HG03066 (cell line): ENCODE measurements around the gene RASSF8.

Source experiments
- ATAC-seq: cut with Tn5 transposase; IDR thresholded peaks from one replicate; pipeline ENCODE4 v1.9.1; 2021; ENCODE audit warnings: low read depth; ENCODE audit not compliant: unreplicated experiment

RASSF8 gene, protein sequence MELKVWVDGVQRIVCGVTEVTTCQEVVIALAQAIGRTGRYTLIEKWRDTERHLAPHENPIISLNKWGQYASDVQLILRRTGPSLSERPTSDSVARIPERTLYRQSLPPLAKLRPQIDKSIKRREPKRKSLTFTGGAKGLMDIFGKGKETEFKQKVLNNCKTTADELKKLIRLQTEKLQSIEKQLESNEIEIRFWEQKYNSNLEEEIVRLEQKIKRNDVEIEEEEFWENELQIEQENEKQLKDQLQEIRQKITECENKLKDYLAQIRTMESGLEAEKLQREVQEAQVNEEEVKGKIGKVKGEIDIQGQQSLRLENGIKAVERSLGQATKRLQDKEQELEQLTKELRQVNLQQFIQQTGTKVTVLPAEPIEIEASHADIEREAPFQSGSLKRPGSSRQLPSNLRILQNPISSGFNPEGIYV

GRCh38 chr12:25958428-25959070 lies at the start of gene RASSF8:
RASSF8 (plus strand) TSS chr12:25958682; CDS start chr12:26055344, 96,662 bp downstream.
- peak; percentile 77 for ATAC-seq

- no peak for ATAC-seq
These were observed 43.9 kb upstream of the RASSF8 start for GRCh38 chr12:25914551-25914950.

DNA sequence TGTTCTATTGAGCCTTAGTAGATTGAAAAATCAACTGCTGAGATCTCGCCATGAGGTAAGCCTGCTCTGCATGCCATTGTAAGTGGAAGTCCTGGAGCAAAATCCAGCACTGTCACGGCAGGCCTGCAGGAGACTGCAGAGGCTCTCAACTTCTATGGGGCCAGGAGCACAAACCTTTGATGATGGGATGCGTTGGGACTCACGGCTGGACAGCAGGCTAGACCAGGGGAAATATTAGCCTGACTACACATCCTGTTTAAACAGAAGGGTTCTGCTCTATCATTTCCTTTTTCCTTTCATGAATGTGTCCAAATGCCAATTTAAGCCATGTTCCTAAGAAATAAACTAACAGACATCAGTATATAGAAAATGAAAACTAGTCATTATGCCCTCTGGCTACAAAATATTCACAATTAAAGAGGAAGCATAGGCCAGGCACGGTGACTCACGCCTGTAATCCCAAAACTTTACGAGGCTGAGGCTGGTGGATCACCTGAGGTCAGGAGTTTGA lies 33.9 kb upstream of the RASSF8 start:
- ATAC-seq = no peak

- no peak for ATAC-seq
These were observed 33.4 kb upstream of the RASSF8 start for GRCh38 chr12:25925064-25925463.

GRCh38 chr12:25926536-25926935 lies 31.9 kb upstream of the RASSF8 start:
- no peak for ATAC-seq

- no peak for ATAC-seq
These were observed 29.3 kb upstream of the RASSF8 start for GRCh38 chr12:25929142-25929541.

DNA sequence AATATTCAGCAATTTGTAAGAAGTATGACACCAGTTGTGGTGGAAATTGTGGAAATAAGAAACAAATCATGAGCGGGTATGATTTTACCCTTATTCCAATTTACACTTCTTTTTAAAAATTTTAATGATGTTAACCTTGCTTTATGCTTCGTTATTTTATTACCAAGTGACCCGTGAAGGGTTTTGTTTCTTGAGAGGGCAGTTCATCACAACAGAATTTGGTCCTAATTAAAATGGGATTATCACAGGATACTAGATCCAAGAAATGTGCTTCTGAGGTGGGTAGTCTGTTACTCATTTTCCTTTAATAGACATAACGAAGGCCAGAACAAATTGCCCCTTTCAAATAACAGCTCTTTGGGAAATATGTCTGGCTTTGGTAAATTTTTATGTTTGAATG lies 25.5 kb upstream of the RASSF8 start:
- ATAC-seq = no peak

DNA sequence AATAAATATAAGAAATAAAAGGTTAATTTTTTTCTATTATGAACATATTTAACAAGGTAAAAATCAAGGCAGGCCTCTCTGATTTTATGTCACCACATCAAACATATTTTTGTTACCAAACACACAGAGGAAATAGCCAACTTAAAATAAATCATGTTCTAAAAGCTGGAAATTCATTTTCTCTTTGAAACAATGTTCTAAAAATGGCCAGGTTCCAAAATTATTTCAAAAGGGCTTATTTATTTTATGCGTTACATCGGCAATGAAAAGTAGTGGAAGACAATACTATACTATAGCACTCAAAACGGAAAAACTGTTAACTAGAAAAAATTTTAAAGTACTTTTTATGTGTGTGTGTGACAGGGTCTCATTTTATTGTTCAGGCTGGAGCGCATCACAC lies 24.0 kb upstream of the RASSF8 start:
- ATAC-seq = no peak

DNA sequence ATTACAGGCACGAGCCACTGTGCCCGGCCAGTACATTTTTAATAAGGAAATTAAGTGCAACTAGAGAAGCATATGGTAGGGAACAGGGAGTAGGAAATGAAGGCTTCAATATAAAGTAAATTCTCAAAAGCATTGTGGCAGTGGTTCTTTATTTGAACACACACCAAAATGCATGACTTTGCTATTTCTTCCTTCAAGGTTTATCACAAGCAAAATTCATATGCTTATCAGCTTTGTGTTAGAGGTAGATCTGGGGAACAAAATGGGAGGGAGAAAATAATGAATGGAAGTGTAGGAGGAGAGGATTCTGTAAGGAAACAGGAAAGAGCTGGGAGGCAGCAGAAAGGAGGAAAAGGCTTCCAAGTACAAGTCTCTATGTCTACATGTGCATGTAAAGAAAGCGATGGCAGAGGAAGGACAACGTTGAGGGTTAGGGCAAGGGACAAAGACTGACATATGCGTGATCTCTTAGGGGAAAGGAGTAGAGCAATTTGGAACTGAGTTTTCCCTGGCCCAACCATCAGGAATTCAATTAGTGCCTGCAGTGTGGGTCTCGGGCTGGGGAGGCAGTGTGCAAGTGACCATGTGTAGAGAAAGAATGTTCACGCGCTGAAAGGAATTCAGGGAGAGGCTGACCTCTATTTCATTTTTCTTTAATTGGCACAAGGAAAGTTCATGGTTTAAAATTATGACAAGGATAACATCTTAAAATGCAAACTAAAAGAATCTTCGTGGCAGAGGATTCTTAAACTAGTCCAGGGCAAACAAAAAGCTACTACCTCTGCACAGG lies 22.9 kb upstream of the RASSF8 start:
- no peak for ATAC-seq

GRCh38 chr12:25937096-25937495 lies 21.4 kb upstream of the RASSF8 start:
- ATAC-seq = no peak

- ATAC-seq = no peak
These were observed 19.9 kb upstream of the RASSF8 start for GRCh38 chr12:25938581-25938980.

GRCh38 chr12:25939606-25940005 lies 18.9 kb upstream of the RASSF8 start:
- ATAC-seq = no peak

GRCh38 chr12:25940886-25941285 lies 17.6 kb upstream of the RASSF8 start:
- ATAC-seq = no peak

- no peak for ATAC-seq
These were observed 15.8 kb upstream of the RASSF8 start for GRCh38 chr12:25942709-25943108.

DNA sequence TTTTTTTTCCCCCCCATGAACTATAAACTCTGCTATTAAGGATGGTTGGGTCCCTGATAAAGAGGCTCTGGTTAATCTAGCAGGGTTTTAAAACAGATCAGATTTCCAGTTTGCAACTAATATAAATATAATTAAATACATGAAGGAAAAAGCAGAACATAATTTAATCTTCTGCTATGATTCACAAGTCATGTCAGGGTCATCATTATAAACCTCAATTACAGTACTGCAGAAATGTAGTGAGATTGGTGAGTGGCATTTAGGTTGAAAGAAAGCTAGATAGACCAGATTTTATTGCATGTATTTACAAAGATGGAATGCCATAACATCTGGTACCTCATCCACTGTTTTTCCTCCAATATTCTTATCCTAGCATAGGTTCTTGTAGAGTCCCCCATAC lies 14.5 kb upstream of the RASSF8 start:
- ATAC-seq = no peak

DNA sequence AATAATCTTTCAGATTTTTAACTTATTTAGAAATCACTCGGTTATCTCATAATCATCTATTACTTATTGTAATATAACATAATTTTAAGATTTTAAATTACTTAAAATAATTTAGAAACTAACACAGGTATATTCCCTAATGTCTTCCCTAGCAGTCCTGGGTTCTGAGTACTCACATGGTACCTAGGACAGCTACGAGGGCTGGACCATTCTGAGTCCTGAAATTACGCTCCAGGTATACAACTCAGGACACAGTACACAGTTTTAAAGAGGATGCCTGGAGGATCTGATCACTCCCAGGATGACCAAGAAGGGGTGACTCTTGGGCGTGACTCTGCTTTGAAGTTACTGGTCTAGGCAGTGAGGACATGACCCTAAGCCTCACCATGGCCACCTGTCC lies 9.1 kb upstream of the RASSF8 start:
- no peak for ATAC-seq

DNA sequence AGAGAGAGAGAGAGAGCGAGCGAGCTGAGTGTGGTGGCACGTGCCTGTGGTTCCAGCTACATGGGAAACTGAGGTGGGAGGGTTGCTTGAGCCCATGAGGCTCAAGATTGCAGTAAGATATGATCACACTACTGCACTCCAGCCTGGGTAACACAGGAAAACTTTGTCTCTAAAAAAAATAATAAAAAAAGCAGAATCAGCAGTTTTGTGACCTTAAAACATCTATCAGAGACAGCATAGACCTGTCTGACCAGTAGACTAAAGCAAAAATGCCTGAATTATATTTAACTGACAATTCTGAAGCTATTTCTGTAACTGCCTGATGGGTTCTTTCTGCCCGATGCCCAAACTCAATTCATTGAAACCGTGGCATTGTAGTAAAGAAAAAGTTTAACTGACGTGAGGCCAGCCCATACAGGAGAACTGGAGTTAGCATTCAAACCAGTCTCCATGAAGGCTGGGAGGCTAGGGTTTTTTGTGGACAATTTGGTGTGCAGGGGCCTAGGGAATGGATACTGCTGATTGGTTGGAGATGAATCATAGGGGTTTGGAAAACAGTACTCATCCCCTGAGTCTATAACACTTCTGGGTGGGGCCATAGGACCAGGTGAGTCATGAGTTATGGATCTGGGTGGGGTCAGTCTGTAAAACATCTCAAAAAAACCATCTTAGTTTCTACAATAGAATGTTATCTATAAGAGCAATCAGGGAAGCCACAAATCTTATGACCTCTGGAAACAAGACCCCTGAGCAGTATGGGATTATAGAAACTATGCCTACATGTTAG lies 8.0 kb upstream of the RASSF8 start:
- ATAC-seq = no peak

DNA sequence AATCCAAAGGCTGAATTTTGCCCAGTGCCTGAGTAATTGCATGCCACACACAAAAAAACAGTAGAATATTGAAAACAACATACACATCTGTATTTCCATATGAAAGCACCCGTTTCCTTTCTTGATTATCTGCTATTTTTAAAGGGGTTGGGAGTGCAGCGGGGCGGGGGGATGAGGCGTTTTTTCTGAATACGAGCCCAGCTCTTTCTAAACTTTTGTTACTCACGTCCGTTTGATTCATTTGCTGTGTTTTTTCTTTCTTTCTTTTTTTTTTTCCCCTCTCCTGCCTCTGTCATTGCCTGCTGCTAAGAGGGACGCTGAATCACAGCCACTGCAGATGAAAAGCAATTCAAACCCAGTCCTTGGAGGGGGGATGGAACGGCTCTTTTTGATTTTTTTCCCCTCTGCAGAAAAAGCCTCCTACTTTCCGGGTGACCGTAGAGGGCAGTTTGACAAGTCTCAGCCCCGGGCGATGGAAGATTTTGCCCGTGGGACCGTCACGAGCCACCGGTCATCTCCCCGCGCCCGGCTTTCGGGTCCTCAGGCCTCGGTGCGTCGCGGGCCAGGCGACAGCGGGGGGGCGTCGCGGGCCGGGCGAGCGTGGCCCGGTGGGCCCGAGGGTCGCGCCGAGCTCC lies 572 bp upstream of the RASSF8 start:
- peak; percentile 31 for ATAC-seq

DNA sequence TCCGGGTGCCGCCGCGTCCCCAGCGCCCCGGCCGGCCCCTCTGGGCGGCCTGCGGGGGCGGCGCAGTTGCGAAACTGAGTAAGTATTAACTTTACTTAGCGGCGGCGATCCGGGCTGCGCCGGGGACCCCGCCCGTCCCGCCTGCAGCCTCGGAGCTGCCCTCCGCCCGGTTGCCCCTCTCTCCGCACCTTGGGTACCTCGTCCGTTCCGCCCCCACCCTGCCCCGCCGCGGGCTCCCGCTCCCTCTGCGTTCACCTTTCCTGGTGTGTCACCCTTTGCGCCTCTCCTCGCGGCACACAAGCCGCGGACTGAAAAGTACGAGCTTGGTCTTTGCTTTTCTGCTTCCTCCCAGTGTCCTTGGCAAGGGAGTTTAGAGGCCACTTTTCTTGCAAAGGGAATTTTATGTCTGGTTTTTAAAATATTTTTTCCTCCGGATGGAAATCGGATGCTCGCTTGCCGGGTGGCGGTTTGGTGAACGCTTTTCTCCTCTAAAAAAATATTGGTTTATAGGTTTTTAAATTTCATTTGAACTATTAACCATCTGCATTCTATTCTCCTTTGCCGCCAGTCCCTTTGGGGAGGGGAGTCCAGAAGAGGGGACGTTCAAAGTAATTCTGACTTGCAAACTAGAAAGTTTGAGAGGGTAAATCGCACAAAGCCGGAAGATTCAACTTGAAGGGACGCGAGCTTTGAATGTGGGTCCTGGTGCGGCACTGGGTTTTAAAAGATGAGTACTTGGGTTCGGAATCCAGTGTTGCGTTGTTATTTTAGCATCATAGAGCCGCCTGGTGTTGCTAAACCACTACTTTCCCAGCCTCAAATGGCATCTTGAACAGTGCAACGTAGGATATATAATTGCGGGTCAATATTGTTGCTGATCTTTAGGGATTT lies 834 bp downstream of the RASSF8 start:
- ATAC-seq = no peak
